ENCODE measurements around the gene EFHD2.
"Not testable (repeated sequence)": the region's sequence is repeated elsewhere in the genome, so short reads cannot be mapped to it uniquely, and the experiment has no call there.

DNA sequence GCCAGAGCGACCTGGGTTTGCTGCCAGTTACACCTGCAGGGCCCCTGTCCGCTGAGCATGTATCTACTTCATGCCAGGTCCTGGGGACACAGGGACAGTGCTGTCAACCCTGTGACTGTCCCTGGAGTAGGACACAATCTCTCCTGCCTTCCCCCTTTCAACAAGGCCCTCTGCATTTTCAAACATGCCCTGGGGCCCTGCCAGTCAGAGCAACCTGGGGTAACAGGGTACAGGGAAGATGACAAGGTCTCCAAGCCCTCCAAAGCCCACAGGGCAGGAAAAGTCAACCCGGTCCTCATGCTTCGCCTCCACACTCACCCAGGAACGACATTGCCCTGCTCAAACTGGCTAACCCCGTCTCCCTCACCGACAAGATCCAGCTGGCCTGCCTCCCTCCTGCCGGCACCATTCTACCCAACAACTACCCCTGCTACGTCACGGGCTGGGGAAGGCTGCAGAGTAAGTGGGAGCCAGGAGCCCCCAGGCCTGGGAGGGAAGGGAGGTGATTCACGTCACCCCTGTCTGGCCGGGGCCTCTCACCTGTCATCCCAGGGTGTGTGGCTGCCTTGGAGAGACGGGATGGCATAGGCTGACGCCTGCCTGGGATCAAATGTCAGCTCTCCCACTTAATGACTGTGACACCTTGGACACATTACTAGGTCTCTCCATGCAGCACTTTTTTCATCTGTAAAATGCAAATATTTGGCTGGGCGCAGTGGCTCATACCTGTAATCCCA lies 53.5 kb downstream of the EFHD2 start:
- TF ChIP-seq, protein P1, sequence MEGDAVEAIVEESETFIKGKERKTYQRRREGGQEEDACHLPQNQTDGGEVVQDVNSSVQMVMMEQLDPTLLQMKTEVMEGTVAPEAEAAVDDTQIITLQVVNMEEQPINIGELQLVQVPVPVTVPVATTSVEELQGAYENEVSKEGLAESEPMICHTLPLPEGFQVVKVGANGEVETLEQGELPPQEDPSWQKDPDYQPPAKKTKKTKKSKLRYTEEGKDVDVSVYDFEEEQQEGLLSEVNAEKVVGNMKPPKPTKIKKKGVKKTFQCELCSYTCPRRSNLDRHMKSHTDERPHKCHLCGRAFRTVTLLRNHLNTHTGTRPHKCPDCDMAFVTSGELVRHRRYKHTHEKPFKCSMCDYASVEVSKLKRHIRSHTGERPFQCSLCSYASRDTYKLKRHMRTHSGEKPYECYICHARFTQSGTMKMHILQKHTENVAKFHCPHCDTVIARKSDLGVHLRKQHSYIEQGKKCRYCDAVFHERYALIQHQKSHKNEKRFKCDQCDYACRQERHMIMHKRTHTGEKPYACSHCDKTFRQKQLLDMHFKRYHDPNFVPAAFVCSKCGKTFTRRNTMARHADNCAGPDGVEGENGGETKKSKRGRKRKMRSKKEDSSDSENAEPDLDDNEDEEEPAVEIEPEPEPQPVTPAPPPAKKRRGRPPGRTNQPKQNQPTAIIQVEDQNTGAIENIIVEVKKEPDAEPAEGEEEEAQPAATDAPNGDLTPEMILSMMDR (conservative IDR thresholded peaks at IDR 0.05; ENCODE audit: low read length): not testable (repeated sequence)
- not testable (repeated sequence) for TF ChIP-seq EZH2phosphoT487 (IDR thresholded peaks at IDR 0.05; ENCODE audit: borderline replicate concordance)

Data from Loucy (cell line).